Stimulated activated CD4-positive, alpha-beta T cell treated with anti-CD3 and anti-CD28 coated beads, Interleukin-15, amount 100 ng/mL, for 1 hour (primary cell): Measurements from ENCODE around the gene RPL3.
A peak's percentile ranks its signal among the peaks of the same experiment; 100 is the strongest.
"Not testable (repeated sequence)": the region's sequence is repeated elsewhere in the genome, so short reads cannot be mapped to it uniquely, and the experiment has no call there.

Experiments
- DNase-seq, 2 donors: peaks; one replicate each; pipeline ENCODE4 v3.0.0-alpha.2; 2020; ENCODE audit warnings: low read depth in 1 of 2, low spot score in 1 of 2

The RPL3 gene

DNA sequence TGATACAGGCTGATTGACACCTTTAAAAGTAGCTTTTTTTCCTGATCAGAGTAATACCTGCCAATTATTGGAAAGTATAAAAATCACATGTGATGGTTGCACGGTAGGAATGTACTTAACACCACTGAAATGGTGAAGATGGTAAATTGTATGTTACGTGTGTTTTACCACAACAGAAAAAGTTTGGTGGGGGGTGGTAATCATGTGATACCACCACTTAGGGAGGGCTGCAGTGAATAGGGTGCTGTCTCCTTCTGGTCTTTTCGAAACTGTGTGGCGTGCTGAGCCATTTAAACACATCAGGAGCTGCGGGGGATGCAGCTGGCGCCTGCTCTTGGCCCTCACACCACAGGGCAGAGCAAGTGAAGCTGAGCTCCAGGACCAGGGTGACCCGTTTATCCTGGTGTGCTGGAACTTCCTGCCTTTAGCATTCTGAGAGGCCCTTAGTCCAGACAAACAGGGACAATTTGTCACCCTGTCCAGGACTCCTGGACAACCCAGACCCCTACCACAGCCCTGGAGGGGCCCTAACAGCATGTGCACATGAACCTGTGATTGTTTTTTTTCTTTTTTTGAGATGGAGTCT lies 33.0 kb upstream of the RPL3 start:
- DNase-seq, result no peak

DNA sequence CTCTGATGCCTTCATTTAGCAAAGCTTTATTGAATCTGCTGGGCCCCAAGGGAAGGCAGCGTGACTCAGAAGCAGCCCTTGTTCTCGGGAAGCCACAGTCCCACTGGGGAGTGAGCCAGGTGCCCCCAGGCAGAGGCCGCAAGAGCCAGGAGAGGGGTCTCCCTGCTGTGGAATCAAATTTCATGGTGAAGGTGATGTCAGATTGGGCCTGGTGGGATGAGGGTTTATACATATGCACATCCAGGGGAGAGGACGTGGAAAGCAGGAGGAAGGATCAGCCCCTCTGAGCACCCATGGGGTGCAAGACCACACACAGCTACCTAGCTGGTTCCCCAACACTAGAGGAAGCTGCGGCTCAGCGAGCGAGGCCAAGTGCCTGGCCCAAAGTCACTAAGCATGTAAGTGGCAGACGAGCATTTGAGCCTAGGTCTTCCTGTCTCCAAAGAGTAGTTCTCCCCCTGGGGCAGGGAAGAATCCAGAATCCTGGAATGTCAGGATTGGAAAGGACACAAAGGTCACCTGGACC lies 32.3 kb upstream of the RPL3 start:
- no peak for DNase-seq

- no peak for DNase-seq
Observed at GRCh38 chr22:39350757-39351688, 31.6 kb upstream of the RPL3 start.

DNA sequence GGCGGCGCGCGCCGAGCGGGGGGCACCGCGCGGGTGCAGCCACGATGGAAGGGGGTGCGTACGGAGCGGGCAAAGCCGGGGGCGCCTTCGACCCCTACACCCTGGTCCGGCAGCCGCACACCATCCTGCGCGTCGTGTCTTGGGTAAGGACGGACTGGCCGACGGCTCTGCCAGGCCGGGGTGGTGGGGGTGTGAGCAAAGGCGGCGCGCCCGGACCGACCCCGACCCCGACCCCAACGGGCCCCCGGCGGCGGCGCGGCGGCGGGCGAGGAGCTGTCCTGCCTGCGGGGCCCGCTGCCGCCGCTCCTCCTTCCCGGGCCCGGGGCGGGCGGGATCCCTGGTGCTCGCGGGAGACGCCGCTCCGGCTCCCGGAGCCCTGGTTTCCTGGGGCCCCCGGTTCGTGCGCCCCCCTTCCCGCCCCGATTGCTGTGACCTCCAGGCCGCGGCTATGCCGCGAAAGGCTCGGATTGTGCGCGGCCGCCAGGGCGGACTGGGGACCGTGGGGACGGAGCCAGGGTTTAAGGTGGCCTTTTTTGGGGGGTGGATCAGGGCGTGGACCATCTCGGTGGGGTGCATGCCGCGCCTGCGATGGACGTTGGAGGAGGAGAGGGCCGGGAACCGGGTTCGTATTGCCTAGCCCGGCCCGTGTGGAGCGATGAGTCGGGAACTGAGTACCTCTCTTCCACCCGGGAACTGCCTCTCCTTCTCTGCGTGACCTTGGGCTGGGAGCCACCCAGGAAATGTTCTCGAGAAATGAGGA lies 30.7 kb upstream of the RPL3 start, which contains the start of gene SYNGR1:
Gene SYNGR1, plus strand, starts transcription at position 25 of the 760 bp plus-strand sequence. Its CDS starts 20 bp downstream, at position 45.
- peak in 1 of 2 donors; percentile 3 for DNase-seq

DNA sequence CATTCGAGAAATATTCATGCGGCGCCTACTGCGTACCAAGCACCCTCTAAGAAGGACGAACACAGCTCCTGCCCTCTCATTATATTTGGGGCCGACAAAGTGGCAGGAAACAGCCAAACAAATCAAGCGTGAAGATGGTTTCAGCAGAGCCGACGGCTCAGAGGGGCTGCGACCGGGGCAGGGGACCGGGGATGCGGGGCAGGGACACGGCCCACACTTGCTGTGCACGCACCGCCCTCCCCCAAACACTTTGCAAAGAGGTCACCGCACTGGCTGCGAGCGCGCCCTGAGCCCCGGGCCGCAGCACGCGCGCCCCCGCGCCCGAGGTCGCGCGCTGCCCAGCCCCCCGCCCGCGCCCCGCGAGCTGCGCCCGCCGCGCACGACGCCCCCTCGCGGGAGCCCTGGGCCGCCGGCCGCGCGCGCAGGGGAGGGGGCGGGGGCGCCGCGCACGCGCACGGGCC lies 30.1 kb upstream of the RPL3 start:
- DNase-seq, result peak in 1 of 2 donors; percentile 5

GRCh38 chr22:39348909-39349505 lies 29.6 kb upstream of the RPL3 start:
- no peak for DNase-seq

GRCh38 chr22:39345231-39345630 lies 25.8 kb upstream of the RPL3 start:
- no peak for DNase-seq

DNA sequence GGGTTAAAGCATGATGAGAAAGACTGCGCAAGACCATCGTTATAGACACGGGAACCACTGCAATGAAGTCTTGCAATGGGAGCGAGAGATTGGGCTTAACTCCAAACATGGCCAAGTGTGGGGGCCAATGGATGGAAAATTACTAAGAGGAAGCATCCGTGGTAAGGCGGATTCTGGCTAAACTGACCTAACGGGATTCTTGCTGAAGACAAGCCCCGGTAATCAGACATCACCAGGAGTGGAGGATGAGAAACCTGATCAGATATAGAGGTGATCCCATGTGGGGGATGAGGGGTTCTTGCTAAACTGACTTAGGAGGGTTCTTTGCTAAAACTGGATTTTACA lies 24.6 kb upstream of the RPL3 start:
- DNase-seq, result no peak

DNA sequence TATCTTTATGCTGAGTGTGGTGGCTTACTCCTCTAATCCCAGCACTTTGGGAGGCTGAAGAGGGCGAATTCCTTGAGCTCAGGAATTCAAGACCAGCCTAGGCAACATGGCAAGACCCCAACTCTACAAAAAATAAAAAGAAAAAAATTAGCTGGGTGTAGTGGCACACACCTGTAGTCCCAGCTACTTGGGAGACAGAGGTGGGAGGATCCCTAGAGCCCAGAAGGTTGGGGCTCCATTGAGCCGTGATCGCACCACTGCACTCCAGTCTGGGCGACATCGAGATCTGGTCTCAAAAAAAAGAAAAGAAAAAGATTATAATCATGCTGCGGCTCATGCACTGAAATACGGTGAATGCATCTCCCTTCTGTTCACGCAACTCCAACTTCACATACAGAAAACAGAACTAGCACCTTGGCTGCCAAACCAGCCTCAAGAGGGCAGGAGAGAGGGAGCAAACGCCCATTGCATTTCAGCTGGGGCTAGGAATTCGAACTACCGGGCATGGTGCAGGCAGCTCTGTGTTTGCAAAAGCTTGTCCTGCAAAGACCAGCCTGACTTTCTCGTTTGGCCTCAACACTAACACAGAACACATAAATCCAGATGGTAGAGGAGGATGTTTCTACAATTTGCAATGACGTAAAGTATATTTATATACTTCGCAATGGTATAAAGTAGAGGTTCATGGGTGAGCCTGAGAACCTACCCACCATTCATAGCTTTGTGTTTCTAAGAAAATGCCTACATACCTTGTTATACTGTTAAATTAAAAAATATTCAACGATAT lies 24.0 kb upstream of the RPL3 start:
- DNase-seq, result peak; percentile 19 to 35

GRCh38 chr22:39341179-39341578 lies 21.8 kb upstream of the RPL3 start:
- DNase-seq, result no peak

- not testable (repeated sequence) for DNase-seq
Observed at GRCh38 chr22:39339775-39340174, 20.4 kb upstream of the RPL3 start.

GRCh38 chr22:39336411-39336810 lies 17.0 kb upstream of the RPL3 start:
- DNase-seq, result no peak

DNA sequence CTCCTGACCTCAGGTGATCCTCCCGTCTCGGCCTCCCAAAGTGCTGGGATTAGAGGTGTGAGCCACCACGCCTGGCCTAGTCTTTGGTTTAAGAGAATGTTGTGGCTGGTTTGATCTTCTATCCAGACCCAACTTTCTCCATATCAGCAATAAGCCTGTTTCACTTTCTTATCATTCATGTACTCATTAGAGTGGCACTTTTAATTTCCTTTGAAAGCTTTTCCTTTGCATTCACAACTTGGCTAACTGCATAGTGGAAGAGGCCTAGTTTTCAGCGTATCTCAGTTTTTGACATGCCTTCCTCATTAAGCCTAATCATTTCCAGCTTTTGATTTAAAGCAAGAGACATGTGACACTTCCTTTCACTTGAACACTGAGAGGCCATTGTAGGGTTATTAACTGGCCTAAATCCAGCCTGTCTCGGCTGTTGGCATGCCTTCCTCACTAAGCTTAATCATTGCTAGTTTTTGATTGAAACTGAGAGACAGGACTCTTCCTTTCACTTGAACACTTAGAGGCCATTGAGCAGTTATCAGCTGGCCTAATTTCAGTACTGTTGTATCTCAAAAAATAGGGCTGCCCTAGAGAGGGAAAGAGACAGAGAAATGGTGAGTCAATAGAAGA lies 13.1 kb upstream of the RPL3 start:
- no peak for DNase-seq

- DNase-seq, result not testable (repeated sequence)
Observed at GRCh38 chr22:39330553-39330952, 11.1 kb upstream of the RPL3 start.

GRCh38 chr22:39327995-39328754 lies 8.8 kb upstream of the RPL3 start:
- no peak for DNase-seq

GRCh38 chr22:39325392-39325932 lies 6.0 kb upstream of the RPL3 start:
- DNase-seq, result no peak

GRCh38 chr22:39320616-39321029 lies 1.2 kb upstream of the RPL3 start:
- DNase-seq, result not testable (repeated sequence)

- peak in 1 of 2 donors; percentile 22 for DNase-seq
Observed at GRCh38 chr22:39318507-39319283, 728 bp downstream of the RPL3 start.
